Measurements from ENCODE around the gene MED13. TPM values are rescaled to one million over a fixed set of nuclear protein-coding genes. Genes with fewer than 3 reads are reported as not detected.
A peak's percentile ranks its signal among the peaks of the same experiment; 100 is the strongest.

The MED13 gene
- total RNA-seq, 2 donors from 2014 or later, result 37.4 to 41.5 TPM

GRCh38 chr17:61986898-61987297 is 78.2 kb downstream of the MED13 start:
- H3K4me1 ChIP-seq, result no peaks in the 10 kb centered on the region
- 82 to 91% methylated on average over 5 of the region's 5 CpGs for WGBS, 2 donors
- H3K27me3 ChIP-seq, result no peaks in the 10 kb centered on the region
- no peak overlapping the region for H3K4me3 ChIP-seq
- H3K27ac ChIP-seq, result no peak overlapping the region
- intact Hi-C loops (cut with DNase I), result no loop called here
- ATAC-seq (no peak), DNase-seq (no peak)
- peaks cover 5 to 33% of the 10 kb centered on the region in 2 donors for H3K36me3 ChIP-seq (replicated peaks in 1 of 2; ENCODE audit: insufficient read depth in 1 of 2, low read depth in 2 of 2)
- no peak for TF ChIP-seq CTCF (IDR thresholded peaks at IDR 0.05)
- H3K9me3 ChIP-seq, result no peaks in the 10 kb centered on the region

GRCh38 chr17:61984821-61985220 is 80.3 kb downstream of the MED13 start:
- no peaks in the 10 kb centered on the region for H3K9me3 ChIP-seq
- H3K4me3 ChIP-seq, result no peak overlapping the region
- H3K4me1 ChIP-seq, result no peaks in the 10 kb centered on the region
- 54 to 64% methylated on average over 4 of the region's 4 CpGs for WGBS, 2 donors
- peaks cover 5 to 30% of the 10 kb centered on the region in 2 donors for H3K36me3 ChIP-seq (replicated peaks in 1 of 2; ENCODE audit: insufficient read depth in 1 of 2, low read depth in 2 of 2)
- TF ChIP-seq POLR2A (IDR thresholded peaks at IDR 0.05) (no peak), CTCF (IDR thresholded peaks at IDR 0.05) (no peak)
- ATAC-seq, result no peak
- no peaks in the 10 kb centered on the region for H3K27me3 ChIP-seq
- no peak for DNase-seq
- intact Hi-C loops (cut with DNase I), result no loop called here
- H3K27ac ChIP-seq, result peak overlapping the region in 1 of 4 donors; percentile 8

- H3K27ac ChIP-seq, result no peak overlapping the region
- no peak for ATAC-seq
- TF ChIP-seq CTCF (IDR thresholded peaks at IDR 0.05) (no peak), POLR2A (IDR thresholded peaks at IDR 0.05) (no peak)
- H3K36me3 ChIP-seq (replicated peaks in 1 of 2; ENCODE audit: insufficient read depth in 1 of 2, low read depth in 2 of 2), result peaks cover 5 to 32% of the 10 kb centered on the region in 2 donors
- H3K4me3 ChIP-seq, result no peak overlapping the region
- no peaks in the 10 kb centered on the region for H3K4me1 ChIP-seq
- intact Hi-C loops (cut with DNase I), result no loop called here
- no peak for DNase-seq
- H3K27me3 ChIP-seq, result no peaks in the 10 kb centered on the region
- no peaks in the 10 kb centered on the region for H3K9me3 ChIP-seq
Observed at GRCh38 chr17:61981323-61981722, 83.8 kb downstream of the MED13 start.

GRCh38 chr17:61980535-61980934 is 84.5 kb downstream of the MED13 start:
- Histone ChIP-seq H3K27me3 (no peaks in the 10 kb centered on the region), H3K36me3 (replicated peaks in 1 of 2; ENCODE audit: insufficient read depth in 1 of 2, low read depth in 2 of 2) (peaks cover 5 to 32% of the 10 kb centered on the region in 2 donors), H3K27ac (no peak overlapping the region), H3K4me1 (no peaks in the 10 kb centered on the region), H3K4me3 (no peak overlapping the region), H3K9me3 (no peaks in the 10 kb centered on the region)
- no peak for ATAC-seq
- TF ChIP-seq CTCF (IDR thresholded peaks at IDR 0.05), result no peak
- TF ChIP-seq POLR2A (IDR thresholded peaks at IDR 0.05), result no peak
- intact Hi-C loops (cut with DNase I), result no loop called here
- 91 to 95% methylated on average over 5 of the region's 5 CpGs for WGBS, 2 donors
- DNase-seq, result no peak

GRCh38 chr17:61974115-61974514 is 91.0 kb downstream of the MED13 start:
- Histone ChIP-seq H3K27me3 (no peaks in the 10 kb centered on the region), H3K9me3 (no peaks in the 10 kb centered on the region), H3K27ac (no peak overlapping the region), H3K4me1 (no peaks in the 10 kb centered on the region), H3K4me3 (no peak overlapping the region), H3K36me3 (replicated peaks in 1 of 2; ENCODE audit: insufficient read depth in 1 of 2, low read depth in 2 of 2) (peaks cover 0 to 9% of the 10 kb centered on the region in 2 donors)
- intact Hi-C loops (cut with DNase I), result no loop called here
- WGBS, 2 donors, result 94% methylated on average over 7 of the region's 7 CpGs
- DNase-seq, result no peak
- TF ChIP-seq POLR2A (IDR thresholded peaks at IDR 0.05), result no peak
- no peak for TF ChIP-seq CTCF (IDR thresholded peaks at IDR 0.05)
- no peak for ATAC-seq
